WTC11 (cell line): Measurements from ENCODE around the gene PAK6. TPM values are rescaled to one million over a fixed set of nuclear protein-coding genes. Genes with fewer than 3 reads are reported as not detected.

Experiments
- ATAC-seq: fragments of 200-7000 bp; cut with Tn5 transposase; 2 replicates; pipeline ENCODE4 v1.10.0; 2021; ENCODE audit warnings: mild to moderate bottlenecking, moderate library complexity
- CTCF ChIA-PET: fragments of 300-600 bp; sonication (Branson Sonifier 250); formaldehyde crosslinking; loops from one replicate; lab custom pipeline; 2021; ENCODE audit warnings: antibody characterized with exemption; lab: Charles Lee
- POLR2A ChIA-PET: fragments of 350-600 bp; sonication (Branson Sonifier 250); formaldehyde crosslinking; loops from one replicate; lab custom pipeline; 2021; ENCODE audit warnings: antibody characterized with exemption; lab: Charles Lee
- DNase-seq: peaks from one replicate; pipeline ENCODE4 v3.0.0; 2021; ENCODE audit warnings: low spot score
- H3K27ac Mint-ChIP-seq: 2 replicates; pipeline ENCODE4 v1.8.0; 2021; ENCODE audit warnings: mixed read lengths
- H3K27me3 Mint-ChIP-seq: 2 replicates; pipeline ENCODE4 v1.8.0; 2021; ENCODE audit warnings: low read depth, mild to moderate bottlenecking, moderate library complexity, mixed read lengths
- H3K36me3 Mint-ChIP-seq: 2 replicates; pipeline ENCODE4 v1.8.0; 2021; ENCODE audit warnings: mixed read lengths
- H3K4me1 Mint-ChIP-seq: 2 replicates; pipeline ENCODE4 v1.8.0; 2022; ENCODE audit warnings: mixed read lengths
- H3K4me3 Mint-ChIP-seq: 2 replicates; pipeline ENCODE4 v1.8.0; 2021; ENCODE audit warnings: mild to moderate bottlenecking, moderate library complexity, mixed read lengths
- H3K9me3 Mint-ChIP-seq: 2 replicates; pipeline ENCODE4 v1.8.0; 2021; ENCODE audit warnings: mixed read lengths
- ATF1 ChIP-seq: sonication (generic); formaldehyde crosslinking; IDR thresholded peaks from 2 replicates; pipeline ENCODE4 v1.8.1; 2023; ENCODE audit warnings: mild to moderate bottlenecking, moderate library complexity, missing genetic modification reagents
- ATF3 ChIP-seq: sonication (generic); formaldehyde crosslinking; conservative IDR thresholded peaks from 2 replicates; pipeline ENCODE4 v1.8.1; 2022; ENCODE audit warnings: mild to moderate bottlenecking, missing genetic modification reagents
- CBFB ChIP-seq: sonication (generic); formaldehyde crosslinking; IDR thresholded peaks from 2 replicates; pipeline ENCODE4 v1.8.1; 2022; ENCODE audit warnings: mild to moderate bottlenecking, low read depth, missing genetic modification reagents
- ELF4 ChIP-seq: sonication (generic); formaldehyde crosslinking; IDR thresholded peaks from 2 replicates; pipeline ENCODE4 v1.8.1; 2022; ENCODE audit warnings: low read depth, mild to moderate bottlenecking, moderate library complexity, missing genetic modification reagents
- IRF1 ChIP-seq: sonication (generic); formaldehyde crosslinking; IDR thresholded peaks from 2 replicates; pipeline ENCODE4 v1.8.0; 2023; ENCODE audit warnings: missing genetic modification reagents
- JAZF1 ChIP-seq: fragments of 250-450 bp; sonication (Bioruptor Pico); IDR thresholded peaks from 2 replicates; pipeline ENCODE4 v1.9.0; 2021; ENCODE audit warnings: moderate library complexity, mild to moderate bottlenecking, inconsistent platforms
- NFE2L1 ChIP-seq: sonication (generic); formaldehyde crosslinking; IDR thresholded peaks from 2 replicates; pipeline ENCODE4 v1.8.1; 2023; ENCODE audit warnings: missing genetic modification reagents
- NR1H2 ChIP-seq: sonication (generic); formaldehyde crosslinking; IDR thresholded peaks from 2 replicates; pipeline ENCODE4 v1.9.0; 2021; ENCODE audit warnings: mild to moderate bottlenecking, moderate library complexity, missing genetic modification reagents
- NR2C2 ChIP-seq: sonication (generic); formaldehyde crosslinking; IDR thresholded peaks from 2 replicates; pipeline ENCODE4 v1.8.0; 2022; ENCODE audit warnings: mild to moderate bottlenecking, missing genetic modification reagents
- PREB ChIP-seq: sonication (generic); formaldehyde crosslinking; IDR thresholded peaks from 2 replicates; pipeline ENCODE4 v1.8.1; 2022; ENCODE audit warnings: mild to moderate bottlenecking, missing genetic modification reagents, moderate library complexity, borderline replicate concordance
- RORB ChIP-seq: fragments of 250-450 bp; sonication (Bioruptor Pico); IDR thresholded peaks from 2 replicates; pipeline ENCODE4 v1.9.0; 2021; ENCODE audit warnings: mild to moderate bottlenecking
- SMAD3 ChIP-seq: sonication (generic); formaldehyde crosslinking; IDR thresholded peaks from 2 replicates; pipeline ENCODE4 v1.8.0; 2022; ENCODE audit warnings: missing genetic modification reagents, mild to moderate bottlenecking, borderline replicate concordance
- TEAD1 ChIP-seq: sonication (generic); formaldehyde crosslinking; IDR thresholded peaks from 2 replicates; pipeline ENCODE4 v1.8.0; 2022; ENCODE audit warnings: mild to moderate bottlenecking, missing genetic modification reagents
- TP53 ChIP-seq: sonication (generic); formaldehyde crosslinking; IDR thresholded peaks from 2 replicates; pipeline ENCODE4 v1.8.1; 2023; ENCODE audit warnings: mild to moderate bottlenecking, missing genetic modification reagents
- ZNF281 ChIP-seq: sonication (generic); formaldehyde crosslinking; IDR thresholded peaks from 2 replicates; pipeline ENCODE4 v1.8.0; 2023; ENCODE audit warnings: mild to moderate bottlenecking, missing genetic modification reagents
- ZNF512 ChIP-seq: sonication (generic); formaldehyde crosslinking; IDR thresholded peaks from 2 replicates; pipeline ENCODE4 v1.8.1; 2022; ENCODE audit warnings: missing genetic modification reagents, borderline replicate concordance
- ZNF671 ChIP-seq: fragments of 250-450 bp; sonication (Bioruptor Pico); IDR thresholded peaks from 2 replicates; pipeline ENCODE4 v1.8.0; 2021; ENCODE audit warnings: mild to moderate bottlenecking
- total RNA-seq: library from RNA; stranded (reverse); gene quantifications from 3 replicates; pipeline ENCODE4 v1.2.3, GENCODE V29; 2021
- TF ChIP-seq, protein P1 (sequence below): sonication (generic); formaldehyde crosslinking; IDR thresholded peaks from 2 replicates; pipeline ENCODE4 v1.8.0; 2022; ENCODE audit warnings: mild to moderate bottlenecking, missing genetic modification reagents
- TF ChIP-seq, protein P2 (sequence below): sonication (generic); formaldehyde crosslinking; IDR thresholded peaks from 2 replicates; pipeline ENCODE4 v1.8.1; 2023; ENCODE audit warnings: mild to moderate bottlenecking, missing genetic modification reagents, moderate library complexity
- TF ChIP-seq, protein P3 (sequence below): sonication (generic); formaldehyde crosslinking; IDR thresholded peaks from 2 replicates; pipeline ENCODE4 v1.8.1; 2022; ENCODE audit warnings: low read depth, missing genetic modification reagents, borderline replicate concordance
- TF ChIP-seq, protein P4 (sequence below): fragments of 250-450 bp; sonication (Bioruptor Pico); conservative IDR thresholded peaks from 2 replicates; pipeline ENCODE4 v1.9.0; 2021; ENCODE audit warnings: mild to moderate bottlenecking

The PAK6 gene
- total RNA-seq, 1 experiment from 2014 or later, result 11.7 TPM

DNA sequence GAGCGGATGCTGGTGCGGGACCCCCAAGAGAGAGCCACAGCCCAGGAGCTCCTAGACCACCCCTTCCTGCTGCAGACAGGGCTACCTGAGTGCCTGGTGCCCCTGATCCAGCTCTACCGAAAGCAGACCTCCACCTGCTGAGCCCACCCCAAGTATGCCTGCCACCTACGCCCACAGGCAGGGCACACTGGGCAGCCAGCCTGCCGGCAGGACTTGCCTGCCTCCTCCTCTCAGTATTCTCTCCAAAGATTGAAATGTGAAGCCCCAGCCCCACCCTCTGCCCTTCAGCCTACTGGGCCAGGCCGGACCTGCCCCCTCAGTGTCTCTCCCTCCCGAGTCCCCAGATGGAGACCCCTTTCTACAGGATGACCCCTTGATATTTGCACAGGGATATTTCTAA, 37.1 kb downstream of the PAK6 start:
- ChIA-PET CTCF (interaction anchor here (1.2 to 12.1 kb wide), 5 partner anchors 24 to 62 kb away, joined by 3 to 690 read pairs (median 224); partner anchors contain the start of genes CCDC9B, INAFM2 and PLCB2), POLR2A (interaction anchor here (0.8 kb wide), 1 partner anchor 39 kb away, joined by 5 read pairs; no protein-coding TSS in a partner anchor)
- H3K9me3 Mint-ChIP-seq, result no peaks in the 10 kb centered on the region
- H3K36me3 Mint-ChIP-seq, result no peaks in the 10 kb centered on the region
- ATAC-seq (no peak), DNase-seq (no peak)
- H3K27me3 Mint-ChIP-seq, result peaks cover 30% of the 10 kb centered on the region
- H3K4me3 Mint-ChIP-seq, result no peak overlapping the region
- no peak overlapping the region for H3K27ac Mint-ChIP-seq
- TF ChIP-seq ZNF671 (CRISPR knock-in tag), result no peak
- no peak for TF ChIP-seq ATF1
- TF ChIP-seq CBFB (CRISPR knock-in tag), result no peak
- TF ChIP-seq NR1H2, result no peak
- TF ChIP-seq RORB (CRISPR knock-in tag), result no peak
- TF ChIP-seq ATF3 (CRISPR knock-in tag), result no peak
- TF ChIP-seq PREB (CRISPR knock-in tag), result no peak
- peaks cover 36% of the 10 kb centered on the region for H3K4me1 Mint-ChIP-seq

- DNase-seq (no peak), ATAC-seq (no peak)
- Mint-ChIP-seq H3K4me1 (peaks cover 39% of the 10 kb centered on the region), H3K4me3 (no peak overlapping the region), H3K9me3 (no peaks in the 10 kb centered on the region), H3K27ac (no peak overlapping the region), H3K36me3 (no peaks in the 10 kb centered on the region), H3K27me3 (peaks cover 37% of the 10 kb centered on the region)
- POLR2A ChIA-PET, result interaction anchor here (0.5 kb wide), 1 partner anchor 10 kb away, joined by 3 read pairs; no protein-coding TSS in a partner anchor
- CTCF ChIA-PET, result interaction anchor here (1.2 to 12.1 kb wide), 5 partner anchors 28 to 60 kb away, joined by 3 to 690 read pairs (median 181); partner anchors contain the start of genes CCDC9B, INAFM2 and PLCB2
- TF ChIP-seq ELF4 (CRISPR knock-in tag) (no peak), TEAD1 (CRISPR knock-in tag) (no peak), JAZF1 (CRISPR knock-in tag) (no peak), ZNF281 (CRISPR knock-in tag) (no peak), NFE2L1 (CRISPR knock-in tag) (no peak), ZNF512 (no peak), IRF1 (CRISPR knock-in tag) (no peak), NR2C2 (CRISPR knock-in tag) (no peak), TP53 (CRISPR knock-in tag) (no peak), SMAD3 (CRISPR knock-in tag) (no peak)
- TF ChIP-seq, protein P1, sequence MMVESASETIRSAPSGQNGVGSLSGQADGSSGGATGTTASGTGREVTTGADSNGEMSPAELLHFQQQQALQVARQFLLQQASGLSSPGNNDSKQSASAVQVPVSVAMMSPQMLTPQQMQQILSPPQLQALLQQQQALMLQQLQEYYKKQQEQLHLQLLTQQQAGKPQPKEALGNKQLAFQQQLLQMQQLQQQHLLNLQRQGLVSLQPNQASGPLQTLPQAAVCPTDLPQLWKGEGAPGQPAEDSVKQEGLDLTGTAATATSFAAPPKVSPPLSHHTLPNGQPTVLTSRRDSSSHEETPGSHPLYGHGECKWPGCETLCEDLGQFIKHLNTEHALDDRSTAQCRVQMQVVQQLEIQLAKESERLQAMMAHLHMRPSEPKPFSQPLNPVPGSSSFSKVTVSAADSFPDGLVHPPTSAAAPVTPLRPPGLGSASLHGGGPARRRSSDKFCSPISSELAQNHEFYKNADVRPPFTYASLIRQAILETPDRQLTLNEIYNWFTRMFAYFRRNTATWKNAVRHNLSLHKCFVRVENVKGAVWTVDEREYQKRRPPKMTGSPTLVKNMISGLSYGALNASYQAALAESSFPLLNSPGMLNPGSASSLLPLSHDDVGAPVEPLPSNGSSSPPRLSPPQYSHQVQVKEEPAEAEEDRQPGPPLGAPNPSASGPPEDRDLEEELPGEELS, result no peak
- TF ChIP-seq, protein P2, sequence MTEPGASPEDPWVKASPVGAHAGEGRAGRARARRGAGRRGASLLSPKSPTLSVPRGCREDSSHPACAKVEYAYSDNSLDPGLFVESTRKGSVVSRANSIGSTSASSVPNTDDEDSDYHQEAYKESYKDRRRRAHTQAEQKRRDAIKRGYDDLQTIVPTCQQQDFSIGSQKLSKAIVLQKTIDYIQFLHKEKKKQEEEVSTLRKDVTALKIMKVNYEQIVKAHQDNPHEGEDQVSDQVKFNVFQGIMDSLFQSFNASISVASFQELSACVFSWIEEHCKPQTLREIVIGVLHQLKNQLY, result no peak
- TF ChIP-seq, protein P3, sequence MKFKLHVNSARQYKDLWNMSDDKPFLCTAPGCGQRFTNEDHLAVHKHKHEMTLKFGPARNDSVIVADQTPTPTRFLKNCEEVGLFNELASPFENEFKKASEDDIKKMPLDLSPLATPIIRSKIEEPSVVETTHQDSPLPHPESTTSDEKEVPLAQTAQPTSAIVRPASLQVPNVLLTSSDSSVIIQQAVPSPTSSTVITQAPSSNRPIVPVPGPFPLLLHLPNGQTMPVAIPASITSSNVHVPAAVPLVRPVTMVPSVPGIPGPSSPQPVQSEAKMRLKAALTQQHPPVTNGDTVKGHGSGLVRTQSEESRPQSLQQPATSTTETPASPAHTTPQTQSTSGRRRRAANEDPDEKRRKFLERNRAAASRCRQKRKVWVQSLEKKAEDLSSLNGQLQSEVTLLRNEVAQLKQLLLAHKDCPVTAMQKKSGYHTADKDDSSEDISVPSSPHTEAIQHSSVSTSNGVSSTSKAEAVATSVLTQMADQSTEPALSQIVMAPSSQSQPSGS, result no peak
- TF ChIP-seq, protein P4, sequence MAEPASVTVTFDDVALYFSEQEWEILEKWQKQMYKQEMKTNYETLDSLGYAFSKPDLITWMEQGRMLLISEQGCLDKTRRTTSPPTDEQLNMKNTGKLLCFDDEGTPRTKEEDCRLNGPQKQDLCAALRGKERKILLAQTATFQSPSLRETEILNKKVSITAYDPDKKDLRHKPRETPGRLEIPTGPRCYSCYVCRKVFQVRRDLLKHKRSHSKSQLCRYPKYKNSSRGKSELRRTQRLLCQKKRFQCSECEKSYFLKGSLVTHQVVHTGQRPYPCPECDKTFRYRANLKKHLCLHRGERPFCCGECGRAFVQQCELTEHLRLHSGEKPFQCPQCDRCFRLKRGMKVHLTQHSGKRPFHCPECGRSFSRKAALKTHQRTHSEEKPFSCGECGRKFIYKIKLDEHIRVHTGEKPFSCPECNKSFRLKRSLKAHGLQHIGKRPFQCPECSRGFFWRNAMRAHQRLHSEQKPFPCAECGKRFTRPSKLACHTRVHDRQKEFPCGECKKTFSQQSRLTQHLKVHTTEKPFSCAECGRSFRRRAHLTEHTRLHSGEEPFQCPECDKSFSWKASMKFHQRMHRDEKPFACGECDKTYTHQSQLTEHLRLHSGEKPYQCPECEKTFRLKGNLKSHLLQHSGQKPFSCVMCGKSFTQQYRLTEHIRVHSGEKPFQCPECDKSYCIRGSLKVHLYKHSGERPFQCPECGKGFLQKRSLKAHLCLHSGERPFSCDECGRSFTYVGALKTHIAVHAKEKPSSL (CRISPR knock-in tag), result no peak
Measured at GRCh38 chr15:40276927-40277326, 38.1 kb downstream of the PAK6 start.
